ENCODE results near the gene SMURF1. TPM values are rescaled to one million over a fixed set of nuclear protein-coding genes. Genes with fewer than 3 reads are reported as not detected.

The SMURF1 gene
- total RNA-seq, 4 donors from 2014 or later: 26.9 to 74.9 (median 30.2) TPM

GRCh38 chr7:99124236-99124635, 19.7 kb downstream of the SMURF1 start:
- H3K4me3 ChIP-seq: no peak overlapping the region
- H3K4me1 ChIP-seq: peaks cover 86% of the 10 kb centered on the region
- 56% methylated on average over 4 of the region's 4 CpGs for WGBS
- H3K27ac ChIP-seq: peak overlapping the region; percentile 73
- no peaks in the 10 kb centered on the region for H3K27me3 ChIP-seq
- DNase-seq (ENCODE audit: low spot score in 2 of 2): no peak
- H3K9me3 ChIP-seq: no peaks in the 10 kb centered on the region
- H3K36me3 ChIP-seq: no peaks in the 10 kb centered on the region
- no peak for TF ChIP-seq POLR2AphosphoS5 (IDR thresholded peaks at IDR 0.05)
- no peak for TF ChIP-seq POLR2A (IDR thresholded peaks at IDR 0.05)
- TF ChIP-seq CTCF (IDR thresholded peaks at IDR 0.05): no peak
- no peak for TF ChIP-seq EP300 (IDR thresholded peaks at IDR 0.05)

- Histone ChIP-seq H3K27me3 (no peaks in the 10 kb centered on the region), H3K4me3 (no peak overlapping the region), H3K9me3 (no peaks in the 10 kb centered on the region), H3K27ac (peak overlapping the region; percentile 73), H3K36me3 (no peaks in the 10 kb centered on the region), H3K4me1 (peaks cover 84% of the 10 kb centered on the region)
- WGBS: 11% methylated on average over 1 of the region's 1 CpG
- DNase-seq (ENCODE audit: low spot score in 2 of 2): no peak
- TF ChIP-seq POLR2AphosphoS5 (IDR thresholded peaks at IDR 0.05) (peak in 2 of 3 donors; percentile 25 to 34), EP300 (IDR thresholded peaks at IDR 0.05) (no peak)
Observed at GRCh38 chr7:99123571-99124033, 20.3 kb downstream of the SMURF1 start.

GRCh38 chr7:99122762-99123161, 21.1 kb downstream of the SMURF1 start:
- DNase-seq (ENCODE audit: low spot score in 2 of 2): no peak
- Histone ChIP-seq H3K27ac (peak overlapping the region; percentile 73), H3K4me1 (peaks cover 81% of the 10 kb centered on the region), H3K27me3 (no peaks in the 10 kb centered on the region), H3K4me3 (no peak overlapping the region), H3K36me3 (no peaks in the 10 kb centered on the region), H3K9me3 (no peaks in the 10 kb centered on the region)
- 88% methylated on average over 6 of the region's 6 CpGs for WGBS
- TF ChIP-seq POLR2A (IDR thresholded peaks at IDR 0.05): no peak
- no peak for TF ChIP-seq CTCF (IDR thresholded peaks at IDR 0.05)
- TF ChIP-seq POLR2AphosphoS5 (IDR thresholded peaks at IDR 0.05): no peak
- TF ChIP-seq EP300 (IDR thresholded peaks at IDR 0.05): no peak

- peaks cover 69% of the 10 kb centered on the region for H3K4me1 ChIP-seq
- H3K27ac ChIP-seq: peak overlapping the region; percentile 21
- no peaks in the 10 kb centered on the region for H3K27me3 ChIP-seq
- 49% methylated on average over 13 of the region's 13 CpGs for WGBS
- TF ChIP-seq POLR2A (IDR thresholded peaks at IDR 0.05): no peak
- no peak for TF ChIP-seq CTCF (IDR thresholded peaks at IDR 0.05)
- no peak for TF ChIP-seq POLR2AphosphoS5 (IDR thresholded peaks at IDR 0.05)
- TF ChIP-seq EP300 (IDR thresholded peaks at IDR 0.05): no peak
- H3K4me3 ChIP-seq: no peak overlapping the region
- H3K36me3 ChIP-seq: no peaks in the 10 kb centered on the region
- H3K9me3 ChIP-seq: no peaks in the 10 kb centered on the region
- no peak for DNase-seq (ENCODE audit: low spot score in 2 of 2)
Observed at GRCh38 chr7:99121496-99122021, 22.3 kb downstream of the SMURF1 start.

- WGBS: 28% methylated on average over 2 of the region's 2 CpGs
- Histone ChIP-seq H3K36me3 (no peaks in the 10 kb centered on the region), H3K9me3 (no peaks in the 10 kb centered on the region), H3K4me3 (no peak overlapping the region), H3K27ac (peak overlapping the region; percentile 21), H3K4me1 (peaks cover 62% of the 10 kb centered on the region), H3K27me3 (no peaks in the 10 kb centered on the region)
- no peak for TF ChIP-seq POLR2A (IDR thresholded peaks at IDR 0.05)
- TF ChIP-seq EP300 (IDR thresholded peaks at IDR 0.05): no peak
- TF ChIP-seq CTCF (IDR thresholded peaks at IDR 0.05): no peak
- no peak for TF ChIP-seq POLR2AphosphoS5 (IDR thresholded peaks at IDR 0.05)
- DNase-seq (ENCODE audit: low spot score in 2 of 2): no peak
Observed at GRCh38 chr7:99120916-99121315, 23.0 kb downstream of the SMURF1 start.

GRCh38 chr7:99120501-99120900, 23.4 kb downstream of the SMURF1 start:
- Histone ChIP-seq H3K27me3 (no peaks in the 10 kb centered on the region), H3K4me1 (peaks cover 58% of the 10 kb centered on the region), H3K9me3 (no peaks in the 10 kb centered on the region), H3K36me3 (no peaks in the 10 kb centered on the region), H3K4me3 (no peak overlapping the region), H3K27ac (no peak overlapping the region)
- TF ChIP-seq POLR2AphosphoS5 (IDR thresholded peaks at IDR 0.05): no peak
- DNase-seq (ENCODE audit: low spot score in 2 of 2): no peak
- WGBS: 28% methylated on average over 2 of the region's 2 CpGs

Measured in suprapubic skin (tissue), 4 donors.